ENCODE data around the gene ZIC5.

The ZIC5 gene

GRCh38 chr13:99938635-99939034 is 32.9 kb downstream of the ZIC5 start:
- DNase-seq (ENCODE audit: low read depth): no peak
- TF ChIP-seq CTCF (IDR thresholded peaks at IDR 0.05; ENCODE audit: control insufficient read depth, insufficient read depth, low read depth, low read length, missing control alignments): no peak
- no peak overlapping the region for H3K4me3 ChIP-seq (ENCODE audit: control insufficient read depth, low read depth, low read length)

- no peak overlapping the region for H3K4me3 ChIP-seq (ENCODE audit: control insufficient read depth, low read depth, low read length)
- DNase-seq (ENCODE audit: low read depth): no peak
- TF ChIP-seq CTCF (IDR thresholded peaks at IDR 0.05; ENCODE audit: control insufficient read depth, insufficient read depth, low read depth, low read length, missing control alignments): no peak
Observed at GRCh38 chr13:99935772-99936171, 35.8 kb downstream of the ZIC5 start.

- H3K4me3 ChIP-seq (ENCODE audit: control insufficient read depth, low read depth, low read length): no peak overlapping the region
- DNase-seq (ENCODE audit: low read depth): no peak
- TF ChIP-seq CTCF (IDR thresholded peaks at IDR 0.05; ENCODE audit: control insufficient read depth, insufficient read depth, low read depth, low read length, missing control alignments): no peak
Observed at GRCh38 chr13:99932912-99933311, 38.7 kb downstream of the ZIC5 start.

- TF ChIP-seq CTCF (IDR thresholded peaks at IDR 0.05; ENCODE audit: control insufficient read depth, insufficient read depth, low read depth, low read length, missing control alignments): no peak
- no peak for DNase-seq (ENCODE audit: low read depth)
- no peak overlapping the region for H3K4me3 ChIP-seq (ENCODE audit: control insufficient read depth, low read depth, low read length)
Observed at GRCh38 chr13:99930925-99931324, 40.6 kb downstream of the ZIC5 start.

GRCh38 chr13:99929866-99930265 is 41.7 kb downstream of the ZIC5 start:
- no peak for DNase-seq (ENCODE audit: low read depth)
- no peak for TF ChIP-seq CTCF (IDR thresholded peaks at IDR 0.05; ENCODE audit: control insufficient read depth, insufficient read depth, low read depth, low read length, missing control alignments)
- no peak overlapping the region for H3K4me3 ChIP-seq (ENCODE audit: control insufficient read depth, low read depth, low read length)

GRCh38 chr13:99926014-99926731 is 45.4 kb downstream of the ZIC5 start:
- no peak overlapping the region for H3K4me3 ChIP-seq (ENCODE audit: control insufficient read depth, low read depth, low read length)
- no peak for DNase-seq (ENCODE audit: low read depth)
- TF ChIP-seq CTCF (IDR thresholded peaks at IDR 0.05; ENCODE audit: control insufficient read depth, insufficient read depth, low read depth, low read length, missing control alignments): no peak

Data from AG09309 (cell line).